ENCODE results near the gene ZNF524.

- TF ChIP-seq, protein P1, sequence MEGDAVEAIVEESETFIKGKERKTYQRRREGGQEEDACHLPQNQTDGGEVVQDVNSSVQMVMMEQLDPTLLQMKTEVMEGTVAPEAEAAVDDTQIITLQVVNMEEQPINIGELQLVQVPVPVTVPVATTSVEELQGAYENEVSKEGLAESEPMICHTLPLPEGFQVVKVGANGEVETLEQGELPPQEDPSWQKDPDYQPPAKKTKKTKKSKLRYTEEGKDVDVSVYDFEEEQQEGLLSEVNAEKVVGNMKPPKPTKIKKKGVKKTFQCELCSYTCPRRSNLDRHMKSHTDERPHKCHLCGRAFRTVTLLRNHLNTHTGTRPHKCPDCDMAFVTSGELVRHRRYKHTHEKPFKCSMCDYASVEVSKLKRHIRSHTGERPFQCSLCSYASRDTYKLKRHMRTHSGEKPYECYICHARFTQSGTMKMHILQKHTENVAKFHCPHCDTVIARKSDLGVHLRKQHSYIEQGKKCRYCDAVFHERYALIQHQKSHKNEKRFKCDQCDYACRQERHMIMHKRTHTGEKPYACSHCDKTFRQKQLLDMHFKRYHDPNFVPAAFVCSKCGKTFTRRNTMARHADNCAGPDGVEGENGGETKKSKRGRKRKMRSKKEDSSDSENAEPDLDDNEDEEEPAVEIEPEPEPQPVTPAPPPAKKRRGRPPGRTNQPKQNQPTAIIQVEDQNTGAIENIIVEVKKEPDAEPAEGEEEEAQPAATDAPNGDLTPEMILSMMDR (conservative IDR thresholded peaks at IDR 0.05; ENCODE audit: low read length), result no peak
- TF ChIP-seq EZH2phosphoT487 (IDR thresholded peaks at IDR 0.05; ENCODE audit: borderline replicate concordance, low read depth, low read length), result no peak
These were observed 21.9 kb upstream of the ZNF524 start for GRCh38 chr19:55578031-55578760.

All from OCI-LY7 (cell line).